B cell (primary cell): ENCODE data around the gene CLN6. TPM values are rescaled to one million over a fixed set of nuclear protein-coding genes. Genes with fewer than 3 reads are reported as not detected.

Source experiments
- ATAC-seq: fragments of 200-7000 bp; cut with Tn5 transposase; one replicate; pipeline ENCODE4 v1.10.0; 2021; ENCODE audit warnings: low read depth, mild to moderate bottlenecking, moderate number of reproducible peaks, moderate library complexity
- CTCF ChIA-PET: fragments of 350-600 bp; sonication (Branson Sonifier 250); formaldehyde crosslinking; loops from one replicate; lab custom pipeline; 2021; ENCODE audit warnings: antibody characterized with exemption, inconsistent platforms; lab: Charles Lee
- POLR2A ChIA-PET: fragments of 350-600 bp; sonication (Branson Sonifier 250); formaldehyde crosslinking; loops from one replicate; lab custom pipeline; 2021; ENCODE audit warnings: antibody characterized with exemption; lab: Charles Lee
- DNase-seq: peaks from one replicate; pipeline ENCODE4 v3.0.0; 2013
- H2AFZ ChIP-seq: 2 replicates; pipeline ENCODE4 v1.6.1; 2012; ENCODE audit warnings: mild to moderate bottlenecking, low read depth, low read length; ENCODE audit not compliant: insufficient read depth, poor library complexity, severe bottlenecking
- H3K27ac ChIP-seq, 2 donors: 1 replicate in 1 of 2; 2 replicates in 1 of 2; pipeline ENCODE4 v1.5.1; 2012 to 2013; ENCODE audit warnings: low read length in 2 of 2, mild to moderate bottlenecking in 2 of 2, moderate library complexity in 1 of 2
- H3K27me3 ChIP-seq, 4 experiments: fragments of 200-600 bp in 1 of 4; sonication (generic) in 1 of 4; replicated peaks in 1 of 4; 1 replicate in 2 of 4; 2 replicates in 2 of 4; pipeline versions ENCODE4 v1.6.1 to v1.7.0; 2013 to 2016; ENCODE audit warnings: low read length in 3 of 4, mild to moderate bottlenecking in 2 of 4, mixed read lengths in 1 of 4, moderate library complexity in 1 of 4; ENCODE audit not compliant: insufficient read depth in 4 of 4, control insufficient read depth in 3 of 4; ENCODE audit errors: control extremely low read depth in 1 of 4
- H3K36me3 ChIP-seq, 2 experiments: replicated peaks in 1 of 2; 1 replicate in 1 of 2; 2 replicates in 1 of 2; pipeline versions ENCODE4 v1.6.1 to v1.7.1; 2013; ENCODE audit warnings: low read length in 1 of 2; ENCODE audit not compliant: insufficient read depth in 2 of 2, control insufficient read depth in 1 of 2; ENCODE audit errors: control extremely low read depth in 1 of 2, extremely low read depth in 1 of 2
- H3K4me1 ChIP-seq, 2 donors: fragments of 200-600 bp in 1 of 2; sonication (generic) in 1 of 2; 1 replicate in 1 of 2; 2 replicates in 1 of 2; pipeline versions ENCODE4 v1.5.1 to v1.6.1; 2013 to 2017; ENCODE audit warnings: low read length in 2 of 2; ENCODE audit not compliant: control insufficient read depth in 2 of 2, insufficient read depth in 2 of 2
- H3K4me2 ChIP-seq: replicated peaks from 2 replicates; pipeline ENCODE3; 2012; ENCODE audit warnings: mild to moderate bottlenecking, low read depth, low read length; ENCODE audit not compliant: poor library complexity, severe bottlenecking
- H3K4me3 ChIP-seq, 5 experiments: fragments of 200-600 bp in 1 of 5; sonication (generic) in 1 of 5; 1 replicate in 3 of 5; 2 replicates in 2 of 5; pipeline versions ENCODE4 v1.5.1 to v1.7.0; 2011 to 2016; ENCODE audit warnings: low read length in 4 of 5, mild to moderate bottlenecking in 4 of 5, low read depth in 2 of 5, control low read depth in 1 of 5, moderate library complexity in 1 of 5; ENCODE audit not compliant: insufficient read depth in 1 of 5; ENCODE audit errors: control extremely low read depth in 1 of 5, extremely low read depth in 1 of 5
- H3K79me2 ChIP-seq: fragments of 200-600 bp; sonication (generic); one replicate; pipeline ENCODE4 v1.6.0; 2016; ENCODE audit warnings: low read length; ENCODE audit not compliant: control insufficient read depth, insufficient read depth
- H3K9ac ChIP-seq: fragments of 200-600 bp; sonication (generic); 2 replicates; pipeline ENCODE4 v1.6.1; 2017; ENCODE audit warnings: mild to moderate bottlenecking, low read length, moderate library complexity
- H3K9me3 ChIP-seq, 3 donors: one replicate each; pipeline versions ENCODE4 v1.6.1 to v1.7.1; 2013; ENCODE audit warnings: low read length in 2 of 3; ENCODE audit not compliant: control insufficient read depth in 2 of 3, insufficient read depth in 1 of 3; ENCODE audit errors: control extremely low read depth in 1 of 3
- H4K20me1 ChIP-seq: 2 replicates; pipeline ENCODE4 v1.6.0; 2012; ENCODE audit warnings: mild to moderate bottlenecking, low read length; ENCODE audit not compliant: insufficient read depth, control insufficient read depth, poor library complexity, severe bottlenecking
- H3K27ac Mint-ChIP-seq: one replicate; pipeline ENCODE4 v1.8.0; 2021; ENCODE audit warnings: mixed read lengths
- H3K27me3 Mint-ChIP-seq: one replicate; pipeline ENCODE4 v1.8.0; 2021; ENCODE audit warnings: mixed read lengths
- H3K4me1 Mint-ChIP-seq: one replicate; pipeline ENCODE4 v1.8.0; 2021; ENCODE audit warnings: mixed read lengths
- H3K4me3 Mint-ChIP-seq: one replicate; pipeline ENCODE4 v1.8.0; 2021; ENCODE audit warnings: mixed read lengths
- H3K9me3 Mint-ChIP-seq: one replicate; pipeline ENCODE4 v1.8.0; 2022; ENCODE audit warnings: mixed read lengths; ENCODE audit not compliant: insufficient read depth
- CTCF ChIP-seq: fragments of 200-600 bp; IDR thresholded peaks from one replicate; pipeline ENCODE4 v1.8.0; 2022; ENCODE audit warnings: antibody characterized with exemption, mild to moderate bottlenecking
- EZH2 ChIP-seq: IDR thresholded peaks from 2 replicates; pipeline ENCODE4 v1.6.1; 2012; ENCODE audit warnings: borderline replicate concordance, low read depth, mild to moderate bottlenecking, moderate library complexity, low read length; ENCODE audit not compliant: insufficient read depth, poor library complexity, severe bottlenecking
- WGBS: methylation state at CpG from one replicate; pipeline ENCODE4 v1.1.5; 2013; ENCODE audit warnings: missing lambda C conversion rate; ENCODE audit not compliant: insufficient coverage; 5-methylcytosine and 5-hydroxymethylcytosine counted together
- intact Hi-C: fragments of 100-400 bp; cut with micrococcal nuclease; formaldehyde crosslinking; loops from one replicate; pipeline ENCODE4 v1.10.0; 2022
- polyA plus RNA-seq: library from polyadenylated mRNA; depleted of rRNA; stranded (reverse); fragments of >200 nt; gene quantifications from 2 replicates; pipeline ENCODE4 v1.2.3, GENCODE V29; 2012
- total RNA-seq, 2 donors: library from RNA; stranded (reverse); fragments of 120-200 nt in 1 of 2; gene quantifications; 1 replicate in 1 of 2; 2 replicates in 1 of 2; pipeline versions ENCODE4 v1.2.3 to v1.2.4, GENCODE V29; 2013 to 2022

The CLN6 gene
- total and polyA plus RNA-seq, 2 donors (not counting 1 experiment from before 2014, with no cell fraction given), result 22.8 TPM

DNA sequence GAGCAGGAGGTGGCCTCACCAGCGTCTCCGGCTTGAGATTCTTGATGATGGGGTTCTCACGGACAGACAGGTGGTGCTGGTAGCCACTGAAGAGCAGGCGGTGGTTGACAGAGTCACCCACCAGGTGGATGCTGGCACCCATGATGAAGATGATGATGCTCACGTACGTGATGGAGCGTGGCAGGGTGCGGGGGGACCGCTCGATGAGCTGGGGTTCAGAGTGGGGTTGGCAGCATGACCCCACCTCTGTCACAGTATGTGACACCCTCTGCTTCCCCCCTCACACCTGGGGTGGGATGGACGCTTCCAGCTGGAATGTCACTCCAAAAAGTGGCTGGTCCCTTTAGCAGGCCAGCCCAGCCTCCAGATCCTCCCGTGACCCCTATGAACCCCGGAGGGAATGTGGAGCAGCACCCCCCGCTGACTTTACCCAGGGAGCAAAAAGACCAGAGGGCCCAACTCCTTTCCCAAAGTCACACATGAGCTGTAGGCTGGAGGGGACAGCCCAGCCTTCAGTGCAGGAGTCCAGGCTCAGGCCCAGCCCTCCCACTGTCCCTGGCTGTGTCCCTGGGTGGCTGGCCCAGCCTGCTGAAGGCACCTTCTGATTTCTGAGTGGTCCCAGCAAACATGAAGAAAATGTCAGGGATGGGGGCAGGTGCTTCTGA, 17.7 kb downstream of the CLN6 start:
- Histone ChIP-seq H3K36me3 (peaks cover 0 to 8% of the 10 kb centered on the region in 2 experiments), H2AFZ (no peak overlapping the region), H3K4me1 (peaks cover 26 to 28% of the 10 kb centered on the region in 2 donors), H3K79me2 (peaks cover 3% of the 10 kb centered on the region), H3K27ac (no peak overlapping the region), H3K4me2 (no peak overlapping the region), H3K4me3 (no peak overlapping the region), H3K9me3 (peaks cover 0 to 7% (median 0%) of the 10 kb centered on the region in 3 donors), H3K27me3 (no peaks in the 10 kb centered on the region), H3K9ac (no peak overlapping the region), H4K20me1 (no peaks in the 10 kb centered on the region)
- Mint-ChIP-seq H3K27ac (no peak overlapping the region), H3K4me3 (no peak overlapping the region), H3K9me3 (no peaks in the 10 kb centered on the region), H3K4me1 (peaks cover 23% of the 10 kb centered on the region), H3K27me3 (no peaks in the 10 kb centered on the region)
- TF ChIP-seq EZH2 (no peak), CTCF (no peak)
- ChIA-PET POLR2A (no interaction called here), CTCF (interaction anchor here (2.2 to 2.3 kb wide), 2 partner anchors 348 to 349 kb away, joined by 6 to 7 read pairs; no protein-coding TSS in a partner anchor)
- intact Hi-C loops, result no loop called here
- 99% methylated on average over 10 of the region's 14 CpGs for WGBS
- no peak for ATAC-seq
- DNase-seq, result no peak
